Activated CD8-positive, alpha-beta memory T cell treated with anti-CD3 and anti-CD28 coated beads, Interleukin-2, amount 50 U/mL, for 24 hours (primary cell): ENCODE data around the gene WDR43.

ENCODE experiments used
- DNase-seq: peaks from one replicate; pipeline ENCODE4 v3.0.0-alpha.2; 2020; ENCODE audit errors: extremely low read depth

The WDR43 gene

GRCh38 chr2:28894470-28895188, at the start of gene WDR43:
TSS of gene WDR43 (plus strand) at chr2:28894667. CDS start at chr2:28894699, 32 bp downstream.
- DNase-seq = peak; percentile 93

- no peak for DNase-seq
These were observed 39.3 kb upstream of the WDR43 start for GRCh38 chr2:28855193-28855592.

GRCh38 chr2:28855977-28856376, 38.5 kb upstream of the WDR43 start:
- no peak for DNase-seq

- no peak for DNase-seq
These were observed 25.9 kb upstream of the WDR43 start for GRCh38 chr2:28868611-28869010.

GRCh38 chr2:28869494-28870145, 24.8 kb upstream of the WDR43 start:
- no peak for DNase-seq

GRCh38 chr2:28870146-28870891, 24.1 kb upstream of the WDR43 start, which contains the start of gene TRMT61B:
TSS of gene TRMT61B (minus strand) at chr2:28870309. CDS start at chr2:28870277, 32 bp downstream.
- peak; percentile 94 for DNase-seq

- DNase-seq = no peak
These were observed 22.8 kb upstream of the WDR43 start for GRCh38 chr2:28871620-28872019.

- no peak for DNase-seq
These were observed 14.3 kb upstream of the WDR43 start for GRCh38 chr2:28880193-28880592.

- DNase-seq = no peak
These were observed 979 bp upstream of the WDR43 start for GRCh38 chr2:28893488-28893887.

GRCh38 chr2:28895189-28895893, 874 bp downstream of the WDR43 start:
- no peak for DNase-seq

GRCh38 chr2:28896906-28897305, 2.4 kb downstream of the WDR43 start:
- no peak for DNase-seq

GRCh38 chr2:28898048-28898447, 3.6 kb downstream of the WDR43 start:
- no peak for DNase-seq

- no peak for DNase-seq
These were observed 6.7 kb downstream of the WDR43 start for GRCh38 chr2:28901202-28901601.

GRCh38 chr2:28901841-28902240, 7.4 kb downstream of the WDR43 start:
- no peak for DNase-seq

- DNase-seq = no peak
These were observed 8.1 kb downstream of the WDR43 start for GRCh38 chr2:28902584-28902983.

GRCh38 chr2:28904295-28904694, 9.8 kb downstream of the WDR43 start:
- DNase-seq = no peak

GRCh38 chr2:28904802-28905457, 10.5 kb downstream of the WDR43 start:
- DNase-seq = no peak

- no peak for DNase-seq
These were observed 11.1 kb downstream of the WDR43 start for GRCh38 chr2:28905533-28905932.

- no peak for DNase-seq
These were observed 11.9 kb downstream of the WDR43 start for GRCh38 chr2:28906376-28906775.

GRCh38 chr2:28906821-28907220, 12.4 kb downstream of the WDR43 start:
- DNase-seq = no peak

- no peak for DNase-seq
These were observed 13.7 kb downstream of the WDR43 start for GRCh38 chr2:28908172-28908571.
